H9 (cell line): ENCODE data around the gene FLNC. TPM values are rescaled to one million over a fixed set of nuclear protein-coding genes. Genes with fewer than 3 reads are reported as not detected.

Experiments
- DNase-seq: peaks from one replicate; pipeline ENCODE4 v3.0.0-alpha.2; 2017
- H2AFZ ChIP-seq: one replicate; pipeline ENCODE4 v1.6.1; 2013; ENCODE audit warnings: mild to moderate bottlenecking, low read length, control low read depth, moderate library complexity
- H2AK5ac ChIP-seq: 2 replicates; pipeline ENCODE4 v1.6.1; 2013; ENCODE audit warnings: low read length, control low read depth, mixed read lengths; ENCODE audit not compliant: insufficient read length
- H2BK120ac ChIP-seq: one replicate; pipeline ENCODE4 v1.6.1; 2013; ENCODE audit warnings: low read depth, mild to moderate bottlenecking, low read length, control low read depth, inconsistent platforms; ENCODE audit not compliant: poor library complexity, severe bottlenecking
- H2BK12ac ChIP-seq: 2 replicates; pipeline ENCODE4 v1.6.1; 2013; ENCODE audit warnings: low read length, control low read depth, mixed read lengths, low read depth; ENCODE audit not compliant: insufficient read length
- H2BK15ac ChIP-seq: 2 replicates; pipeline ENCODE4 v1.6.1; 2013; ENCODE audit warnings: low read depth, low read length, control low read depth
- H2BK20ac ChIP-seq: one replicate; pipeline ENCODE4 v1.6.1; 2013; ENCODE audit warnings: low read depth, mild to moderate bottlenecking, low read length, control low read depth, inconsistent platforms; ENCODE audit not compliant: poor library complexity, severe bottlenecking
- H2BK5ac ChIP-seq: 2 replicates; pipeline ENCODE4 v1.6.1; 2013; ENCODE audit warnings: low read length, control low read depth, mixed read lengths; ENCODE audit not compliant: insufficient read length
- H3K14ac ChIP-seq: 2 replicates; pipeline ENCODE4 v1.6.1; 2013; ENCODE audit warnings: low read length, control low read depth; ENCODE audit not compliant: insufficient read depth
- H3K18ac ChIP-seq: 2 replicates; pipeline ENCODE4 v1.6.1; 2013; ENCODE audit warnings: low read depth, mild to moderate bottlenecking, mixed read lengths, low read length, control low read depth; ENCODE audit not compliant: insufficient read length
- H3K23ac ChIP-seq: 2 replicates; pipeline ENCODE4 v1.6.1; 2013; ENCODE audit warnings: low read length, control low read depth, mixed read lengths, low read depth; ENCODE audit not compliant: insufficient read length
- H3K23me2 ChIP-seq: 2 replicates; pipeline ENCODE4 v1.6.1; 2013; ENCODE audit warnings: low read depth, mild to moderate bottlenecking, mixed read lengths, low read length, control low read depth; ENCODE audit not compliant: insufficient read length, poor library complexity, severe bottlenecking
- H3K27ac ChIP-seq: 2 replicates; pipeline ENCODE4 v1.5.1; 2013; ENCODE audit warnings: low read length, control low read depth, mixed read lengths, low read depth; ENCODE audit not compliant: insufficient read length
- H3K27me3 ChIP-seq: 2 replicates; pipeline ENCODE4 v1.6.1; 2013; ENCODE audit warnings: low read length, control low read depth, inconsistent platforms; ENCODE audit not compliant: insufficient read depth
- H3K4ac ChIP-seq: 2 replicates; pipeline ENCODE4 v1.6.1; 2013; ENCODE audit warnings: low read depth, mild to moderate bottlenecking, control low read depth, inconsistent platforms, low read length, moderate library complexity
- H3K4me1 ChIP-seq: 2 replicates; pipeline ENCODE4 v1.6.1; 2013; ENCODE audit warnings: low read length, control low read depth, inconsistent platforms; ENCODE audit not compliant: insufficient read depth
- H3K4me2 ChIP-seq: 2 replicates; pipeline ENCODE4 v1.6.1; 2013; ENCODE audit warnings: low read length, control low read depth, mixed read lengths; ENCODE audit not compliant: insufficient read length, insufficient read depth
- H3K56ac ChIP-seq: 2 replicates; pipeline ENCODE4 v1.6.1; 2013; ENCODE audit warnings: low read depth, mild to moderate bottlenecking, mixed read lengths, low read length, control low read depth; ENCODE audit not compliant: insufficient read length
- H3K79me1 ChIP-seq: 2 replicates; pipeline ENCODE4 v1.6.1; 2013; ENCODE audit warnings: low read depth, mild to moderate bottlenecking, moderate library complexity, low read length, control low read depth, inconsistent platforms; ENCODE audit not compliant: insufficient read depth, poor library complexity, severe bottlenecking
- H3K79me2 ChIP-seq: 2 replicates; pipeline ENCODE4 v1.6.1; 2013; ENCODE audit warnings: low read length, control low read depth, inconsistent platforms; ENCODE audit not compliant: insufficient read depth
- H3K9ac ChIP-seq: 2 replicates; pipeline ENCODE4 v1.6.1; 2013; ENCODE audit warnings: low read length, control low read depth, mixed read lengths; ENCODE audit not compliant: insufficient read length; ENCODE audit errors: extremely low read depth
- H3K9me3 ChIP-seq: one replicate; pipeline ENCODE4 v1.6.1; 2013; ENCODE audit warnings: low read depth, low read length, inconsistent platforms; ENCODE audit not compliant: control insufficient read depth
- H3T11ph ChIP-seq: one replicate; pipeline ENCODE4 v1.6.1; 2013; ENCODE audit warnings: mild to moderate bottlenecking, low read length, control low read depth, inconsistent platforms
- H4K20me1 ChIP-seq: one replicate; pipeline ENCODE4 v1.6.1; 2013; ENCODE audit not compliant: control insufficient read depth, insufficient read length, insufficient read depth
- H4K5ac ChIP-seq: 2 replicates; pipeline ENCODE4 v1.6.1; 2013; ENCODE audit warnings: low read depth, mild to moderate bottlenecking, mixed read lengths, low read length, control low read depth; ENCODE audit not compliant: insufficient read length
- H4K8ac ChIP-seq: replicated peaks from 2 replicates; pipeline ENCODE4 v1.6.1; 2013; ENCODE audit warnings: low read length, control low read depth, mixed read lengths, low read depth; ENCODE audit not compliant: insufficient read length
- H4K91ac ChIP-seq: 2 replicates; pipeline ENCODE4 v1.6.1; 2013; ENCODE audit warnings: low read depth, mild to moderate bottlenecking, moderate library complexity, mixed read lengths, low read length, control low read depth; ENCODE audit not compliant: insufficient read length
- H3K27ac Mint-ChIP-seq, 3 experiments: 2 replicates in 2 of 3; 3 replicates in 1 of 3; pipeline ENCODE4 v1.8.0; 2020 to 2021; ENCODE audit warnings: mixed read lengths in 3 of 3, mild to moderate bottlenecking in 1 of 3, moderate library complexity in 1 of 3
- H3K27me3 Mint-ChIP-seq: 2 replicates; pipeline ENCODE4 v1.8.0; 2021; ENCODE audit warnings: low read depth, mild to moderate bottlenecking, moderate library complexity, mixed read lengths
- H3K36me3 Mint-ChIP-seq, 3 experiments: 2 replicates in 2 of 3; 3 replicates in 1 of 3; pipeline ENCODE4 v1.8.0; 2020 to 2021; ENCODE audit warnings: low read depth in 3 of 3, mixed read lengths in 3 of 3; ENCODE audit not compliant: insufficient read depth in 1 of 3
- H3K4me1 Mint-ChIP-seq, 2 experiments: 2 replicates each; pipeline ENCODE4 v1.8.0; 2020; ENCODE audit warnings: mixed read lengths in 2 of 2
- H3K4me3 Mint-ChIP-seq, 2 experiments: 2 replicates in 1 of 2; 3 replicates in 1 of 2; pipeline ENCODE4 v1.8.0; 2020 to 2021; ENCODE audit warnings: mild to moderate bottlenecking in 2 of 2, mixed read lengths in 2 of 2, moderate library complexity in 1 of 2
- H3K9me3 Mint-ChIP-seq, 2 experiments: 2 replicates in 1 of 2; 3 replicates in 1 of 2; pipeline ENCODE4 v1.8.0; 2020; ENCODE audit warnings: mild to moderate bottlenecking in 2 of 2, mixed read lengths in 2 of 2, moderate library complexity in 1 of 2
- WGBS: extraction: QIAGEN DNeasy Blood & Tissue Kit; methylation state at CpG from one replicate; pipeline ENCODE4 v1.1.7; 2013; ENCODE audit warnings: missing lambda C conversion rate, low lambda C conversion rate, mixed read lengths; ENCODE audit not compliant: insufficient read length; ENCODE audit errors: extremely low coverage; 5-methylcytosine and 5-hydroxymethylcytosine counted together
- total RNA-seq: library from RNA; stranded (reverse); gene quantifications from 2 replicates; pipeline ENCODE4 v1.2.1, GENCODE V29; 2021
- TF ChIP-seq, protein P1 (sequence below): fragments of 200-600 bp; sonication (generic); conservative IDR thresholded peaks from 3 replicates; pipeline ENCODE4 v1.8.0; 2021; ENCODE audit warnings: antibody characterized with exemption, mild to moderate bottlenecking

Gene FLNC
- total RNA-seq, 1 experiment from 2014 or later, result 12.2 TPM

DNA sequence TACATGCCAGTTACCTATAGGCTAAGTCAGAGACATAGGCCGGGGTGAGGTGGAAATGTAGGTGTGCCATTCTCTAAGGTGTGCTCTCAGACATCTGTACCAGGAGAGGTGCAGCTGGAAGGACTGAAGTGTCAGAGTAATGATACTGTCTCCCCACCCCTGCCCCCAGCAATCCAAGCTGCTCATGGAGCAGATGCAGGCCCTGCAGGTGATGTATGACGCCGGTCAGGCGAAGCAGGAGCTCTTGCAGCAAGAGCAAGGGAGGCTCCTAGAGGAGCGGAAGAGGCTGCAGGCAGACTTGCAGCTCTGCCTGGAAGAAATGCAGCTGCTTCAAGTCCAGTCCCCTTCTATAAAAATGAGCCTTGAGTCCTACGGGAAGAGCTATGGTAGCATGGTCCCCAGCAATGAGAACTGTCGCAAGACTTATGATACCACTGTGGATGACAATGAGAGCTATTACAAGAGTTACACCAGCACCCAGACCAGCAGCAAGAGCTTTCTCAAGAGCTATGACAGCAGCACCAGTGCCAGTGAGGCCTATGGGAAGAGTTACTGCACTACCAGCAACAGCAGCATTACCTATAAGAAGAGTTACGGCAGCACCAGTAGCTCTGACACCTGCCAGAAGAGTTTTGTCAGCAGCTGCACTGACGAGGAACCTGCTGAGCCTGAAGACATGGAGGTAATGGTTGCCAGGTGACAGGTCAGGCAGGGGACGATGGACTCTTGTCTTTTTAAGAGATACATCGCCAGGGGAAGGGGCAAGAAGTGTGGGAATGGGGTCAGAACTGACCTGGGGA, 18.4 kb upstream of the FLNC start:
- Histone ChIP-seq H3T11ph (no peak overlapping the region), H3K79me2 (no peaks in the 10 kb centered on the region), H4K8ac (no peak overlapping the region), H4K91ac (no peak overlapping the region), H4K5ac (no peak overlapping the region), H3K4me2 (no peak overlapping the region), H2BK120ac (no peak overlapping the region), H2BK12ac (no peak overlapping the region), H3K4ac (no peak overlapping the region), H3K27me3 (no peaks in the 10 kb centered on the region), H3K14ac (no peak overlapping the region; the same call in 1 of the 2 replicates), H2BK5ac (no peak overlapping the region), H3K9ac (no peak overlapping the region), H2AK5ac (no peak overlapping the region), H3K4me1 (0 out of 2 replicates have a peak, but pooled peaks cover 3% of the 10 kb centered on the region), H2BK15ac (no peak overlapping the region), H3K79me1 (no peaks in the 10 kb centered on the region), H3K56ac (no peak overlapping the region), H3K23ac (no peak overlapping the region), H2BK20ac (no peak overlapping the region), H3K18ac (no peak overlapping the region), H2AFZ (no peak overlapping the region), H3K27ac (no peak overlapping the region), H3K9me3 (no peaks in the 10 kb centered on the region), H4K20me1 (no peaks in the 10 kb centered on the region), H3K23me2 (no peaks in the 10 kb centered on the region)
- TF ChIP-seq, protein P1, sequence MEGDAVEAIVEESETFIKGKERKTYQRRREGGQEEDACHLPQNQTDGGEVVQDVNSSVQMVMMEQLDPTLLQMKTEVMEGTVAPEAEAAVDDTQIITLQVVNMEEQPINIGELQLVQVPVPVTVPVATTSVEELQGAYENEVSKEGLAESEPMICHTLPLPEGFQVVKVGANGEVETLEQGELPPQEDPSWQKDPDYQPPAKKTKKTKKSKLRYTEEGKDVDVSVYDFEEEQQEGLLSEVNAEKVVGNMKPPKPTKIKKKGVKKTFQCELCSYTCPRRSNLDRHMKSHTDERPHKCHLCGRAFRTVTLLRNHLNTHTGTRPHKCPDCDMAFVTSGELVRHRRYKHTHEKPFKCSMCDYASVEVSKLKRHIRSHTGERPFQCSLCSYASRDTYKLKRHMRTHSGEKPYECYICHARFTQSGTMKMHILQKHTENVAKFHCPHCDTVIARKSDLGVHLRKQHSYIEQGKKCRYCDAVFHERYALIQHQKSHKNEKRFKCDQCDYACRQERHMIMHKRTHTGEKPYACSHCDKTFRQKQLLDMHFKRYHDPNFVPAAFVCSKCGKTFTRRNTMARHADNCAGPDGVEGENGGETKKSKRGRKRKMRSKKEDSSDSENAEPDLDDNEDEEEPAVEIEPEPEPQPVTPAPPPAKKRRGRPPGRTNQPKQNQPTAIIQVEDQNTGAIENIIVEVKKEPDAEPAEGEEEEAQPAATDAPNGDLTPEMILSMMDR, result no peak
- peaks cover 0 to 6% of the 10 kb centered on the region in 2 experiments; a peak in 3 of 4 replicates for H3K4me1 Mint-ChIP-seq
- H3K4me3 Mint-ChIP-seq, result no peak overlapping the region
- H3K36me3 Mint-ChIP-seq, result peaks cover 3 to 39% (median 14%) of the 10 kb centered on the region in 3 experiments; a peak in 6 of 7 replicates
- no peak for DNase-seq
- H3K27me3 Mint-ChIP-seq, result no peaks in the 10 kb centered on the region
- H3K27ac Mint-ChIP-seq, result no peak overlapping the region
- no peaks in the 10 kb centered on the region for H3K9me3 Mint-ChIP-seq
- WGBS, result no CpG with 5 or more reads among the region's 11 CpGs
